ENCODE data around the gene CD6.

Gene CD6

GRCh38 chr11:60952742-60953170 is 18.7 kb upstream of the CD6 start:
- ChIA-PET CTCF (no interaction called here), POLR2A (interaction anchor here (0.5 kb wide), 1 partner anchor 38 kb away, joined by 6 read pairs; no protein-coding TSS in a partner anchor)

GRCh38 chr11:60953781-60954180 is 17.7 kb upstream of the CD6 start:
- no peak for DNase-seq (ENCODE audit: extremely low spot score)
- TF ChIP-seq ARNT (IDR thresholded peaks at IDR 0.05) (no peak), FOXA1 (IDR thresholded peaks at IDR 0.05) (no peak), ZNF384 (IDR thresholded peaks at IDR 0.05) (no peak), TARDBP (IDR thresholded peaks at IDR 0.05) (no peak), NFRKB (IDR thresholded peaks at IDR 0.05) (no peak), SP1 (IDR thresholded peaks at IDR 0.05) (no peak), PKNOX1 (IDR thresholded peaks at IDR 0.05) (no peak), CTBP1 (IDR thresholded peaks at IDR 0.05; ENCODE audit: borderline replicate concordance) (no peak), HDGF (IDR thresholded peaks at IDR 0.05; ENCODE audit: borderline replicate concordance) (no peak), FOXK2 (IDR thresholded peaks at IDR 0.05) (no peak), LEF1 (IDR thresholded peaks at IDR 0.05; ENCODE audit: borderline replicate concordance) (no peak)
- CTCF ChIA-PET = no interaction called here
- POLR2A ChIA-PET = no interaction called here

More at GRCh38 chr11:60952742-60953170, 18.7 kb upstream of the CD6 start:
- no peak for DNase-seq (ENCODE audit: extremely low spot score)
- TF ChIP-seq SUZ12 (IDR thresholded peaks at IDR 0.05) (no peak), FOXM1 (IDR thresholded peaks at IDR 0.05; ENCODE audit: borderline replicate concordance) (no peak)

- TF ChIP-seq PKNOX1 (IDR thresholded peaks at IDR 0.05) (no peak), FOXK2 (IDR thresholded peaks at IDR 0.05) (no peak), CTBP1 (IDR thresholded peaks at IDR 0.05; ENCODE audit: borderline replicate concordance) (no peak), FOXA1 (IDR thresholded peaks at IDR 0.05) (no peak), ZNF384 (IDR thresholded peaks at IDR 0.05) (no peak), NFRKB (IDR thresholded peaks at IDR 0.05) (no peak), FOXM1 (IDR thresholded peaks at IDR 0.05; ENCODE audit: borderline replicate concordance) (no peak), SUZ12 (IDR thresholded peaks at IDR 0.05) (no peak), ELF4 (IDR thresholded peaks at IDR 0.05) (no peak), TARDBP (IDR thresholded peaks at IDR 0.05) (no peak), L3MBTL2 (conservative IDR thresholded peaks at IDR 0.05) (no peak), HDGF (IDR thresholded peaks at IDR 0.05; ENCODE audit: borderline replicate concordance) (no peak), BHLHE40 (IDR thresholded peaks at IDR 0.05; ENCODE audit: borderline replicate concordance) (no peak), LEF1 (IDR thresholded peaks at IDR 0.05; ENCODE audit: borderline replicate concordance) (no peak), ARNT (IDR thresholded peaks at IDR 0.05) (no peak), SP1 (IDR thresholded peaks at IDR 0.05) (no peak)
- no peak for DNase-seq (ENCODE audit: extremely low spot score)
- ChIA-PET CTCF (no interaction called here), POLR2A (no interaction called here)
Measured at GRCh38 chr11:60954421-60954820, 17.1 kb upstream of the CD6 start.

GRCh38 chr11:60955571-60955970 is 15.9 kb upstream of the CD6 start:
- TF ChIP-seq SP1 (IDR thresholded peaks at IDR 0.05) (no peak), SUZ12 (IDR thresholded peaks at IDR 0.05) (no peak), ZNF384 (IDR thresholded peaks at IDR 0.05) (no peak), CTBP1 (IDR thresholded peaks at IDR 0.05; ENCODE audit: borderline replicate concordance) (no peak), HDGF (IDR thresholded peaks at IDR 0.05; ENCODE audit: borderline replicate concordance) (no peak), ARNT (IDR thresholded peaks at IDR 0.05) (no peak), NFRKB (IDR thresholded peaks at IDR 0.05) (no peak), LEF1 (IDR thresholded peaks at IDR 0.05; ENCODE audit: borderline replicate concordance) (no peak), TARDBP (IDR thresholded peaks at IDR 0.05) (no peak), FOXK2 (IDR thresholded peaks at IDR 0.05) (no peak), FOXA1 (IDR thresholded peaks at IDR 0.05) (no peak), PKNOX1 (IDR thresholded peaks at IDR 0.05) (no peak), FOXM1 (IDR thresholded peaks at IDR 0.05; ENCODE audit: borderline replicate concordance) (no peak), L3MBTL2 (conservative IDR thresholded peaks at IDR 0.05) (no peak)
- no peak for DNase-seq (ENCODE audit: extremely low spot score)
- ChIA-PET CTCF (interaction anchor here (0.6 kb wide), 1 partner anchor 551 kb away, joined by 3 read pairs; no protein-coding TSS in a partner anchor), POLR2A (no interaction called here)

- TF ChIP-seq L3MBTL2 (conservative IDR thresholded peaks at IDR 0.05) (no peak), HDGF (IDR thresholded peaks at IDR 0.05; ENCODE audit: borderline replicate concordance) (no peak), ARNT (IDR thresholded peaks at IDR 0.05) (no peak), FOXK2 (IDR thresholded peaks at IDR 0.05) (no peak), FOXM1 (IDR thresholded peaks at IDR 0.05; ENCODE audit: borderline replicate concordance) (no peak), ZNF384 (IDR thresholded peaks at IDR 0.05) (no peak), TARDBP (IDR thresholded peaks at IDR 0.05) (no peak), FOXA1 (IDR thresholded peaks at IDR 0.05) (no peak), PKNOX1 (IDR thresholded peaks at IDR 0.05) (no peak), SUZ12 (IDR thresholded peaks at IDR 0.05) (no peak), ELF4 (IDR thresholded peaks at IDR 0.05) (no peak), CTBP1 (IDR thresholded peaks at IDR 0.05; ENCODE audit: borderline replicate concordance) (no peak), LEF1 (IDR thresholded peaks at IDR 0.05; ENCODE audit: borderline replicate concordance) (no peak), BHLHE40 (IDR thresholded peaks at IDR 0.05; ENCODE audit: borderline replicate concordance) (no peak), NFRKB (IDR thresholded peaks at IDR 0.05) (no peak)
- POLR2A ChIA-PET = no interaction called here
- CTCF ChIA-PET = no interaction called here
- DNase-seq (ENCODE audit: extremely low spot score) = no peak
Measured at GRCh38 chr11:60957188-60957587, 14.3 kb upstream of the CD6 start.

DNA sequence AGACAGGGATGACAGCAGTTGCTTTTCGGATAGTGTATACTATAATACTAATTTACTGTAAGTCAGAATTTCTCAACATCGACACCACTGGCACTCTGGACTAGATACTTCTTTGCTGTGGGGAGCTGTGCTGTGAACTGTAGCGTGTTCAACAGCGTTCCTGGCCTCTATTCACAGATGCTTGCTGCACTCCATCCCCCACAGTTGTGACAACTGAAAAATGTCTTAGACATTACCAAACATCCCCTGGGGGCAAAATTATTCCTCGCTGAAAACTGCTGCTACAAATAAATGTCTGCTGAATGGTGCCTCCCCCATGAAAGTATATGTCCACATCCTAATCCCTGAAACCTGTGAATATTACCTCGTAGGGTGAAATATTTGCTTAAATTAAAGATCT is 12.0 kb upstream of the CD6 start:
- TF ChIP-seq FOXA1 (IDR thresholded peaks at IDR 0.05) (no peak), NFRKB (IDR thresholded peaks at IDR 0.05) (no peak), TARDBP (IDR thresholded peaks at IDR 0.05) (no peak), FOXM1 (IDR thresholded peaks at IDR 0.05; ENCODE audit: borderline replicate concordance) (no peak), ELF4 (IDR thresholded peaks at IDR 0.05) (no peak), SUZ12 (IDR thresholded peaks at IDR 0.05) (no peak), PKNOX1 (IDR thresholded peaks at IDR 0.05) (no peak), ARNT (IDR thresholded peaks at IDR 0.05) (no peak), CTBP1 (IDR thresholded peaks at IDR 0.05; ENCODE audit: borderline replicate concordance) (no peak), FOXK2 (IDR thresholded peaks at IDR 0.05) (no peak), ZNF384 (IDR thresholded peaks at IDR 0.05) (no peak)
- ChIA-PET POLR2A (interaction anchor here (0.5 kb wide), 1 partner anchor 56 kb away, joined by 3 read pairs; no protein-coding TSS in a partner anchor), CTCF (no interaction called here)
- no peak for DNase-seq (ENCODE audit: extremely low spot score)
